HL-60 (cell line): ENCODE measurements around the gene TDRD9.

Experiments
- GABPA ChIP-seq: IDR thresholded peaks from 2 replicates; pipeline ENCODE4 v1.6.1; 2012; ENCODE audit warnings: low read depth
- POLR2AphosphoS5 ChIP-seq: IDR thresholded peaks from 2 replicates; pipeline ENCODE4 v1.6.1; 2012; ENCODE audit warnings: low read depth
- TF ChIP-seq, protein P1 (sequence below): IDR thresholded peaks from one replicate; pipeline ENCODE4 v1.5.1; 2011; ENCODE audit warnings: low read length, control low read depth, inconsistent platforms; ENCODE audit not compliant: insufficient read depth

DNA sequence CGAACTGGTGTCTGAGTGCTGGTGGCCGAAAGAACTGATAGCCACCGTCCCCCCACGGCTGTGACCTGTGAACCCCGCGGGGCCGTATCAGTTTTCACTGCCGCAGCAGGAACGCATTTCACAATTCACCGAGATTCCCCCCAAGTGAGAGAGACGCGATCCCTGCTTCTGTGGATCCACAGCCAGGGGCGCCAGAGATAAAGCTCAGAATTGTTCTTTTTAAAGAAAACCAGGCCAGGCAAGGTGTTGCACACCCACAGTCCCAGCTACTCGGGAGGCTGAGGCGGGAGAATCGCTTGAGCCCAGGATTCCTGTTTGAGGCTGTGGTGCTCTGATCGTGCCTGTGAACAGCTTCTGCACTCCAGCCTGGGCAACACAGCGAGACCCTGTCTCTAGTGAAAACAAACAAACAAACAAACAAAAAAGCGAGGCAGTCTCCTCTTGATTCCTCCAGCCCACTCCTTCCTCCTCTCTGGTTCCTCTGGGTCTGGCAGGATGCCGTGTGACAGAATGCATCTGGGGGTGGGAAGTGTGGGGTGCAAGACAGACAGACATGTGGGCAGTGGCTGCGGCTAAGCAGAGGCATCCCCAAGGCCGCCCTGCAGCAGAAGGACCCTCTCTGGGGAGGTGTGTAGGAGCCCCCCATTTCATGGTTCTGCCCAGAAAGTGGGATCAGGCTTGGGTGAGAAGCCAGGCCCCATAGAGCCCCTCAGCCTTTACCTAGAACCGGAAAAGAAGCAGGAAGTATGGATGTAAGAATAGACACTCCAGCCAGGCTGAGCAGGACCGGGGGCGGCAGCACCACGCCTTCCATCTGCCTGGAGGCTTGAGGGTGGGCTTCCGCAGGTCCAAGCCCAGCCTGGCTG, 41.7 kb upstream of the TDRD9 start:
- TF ChIP-seq, protein P1, sequence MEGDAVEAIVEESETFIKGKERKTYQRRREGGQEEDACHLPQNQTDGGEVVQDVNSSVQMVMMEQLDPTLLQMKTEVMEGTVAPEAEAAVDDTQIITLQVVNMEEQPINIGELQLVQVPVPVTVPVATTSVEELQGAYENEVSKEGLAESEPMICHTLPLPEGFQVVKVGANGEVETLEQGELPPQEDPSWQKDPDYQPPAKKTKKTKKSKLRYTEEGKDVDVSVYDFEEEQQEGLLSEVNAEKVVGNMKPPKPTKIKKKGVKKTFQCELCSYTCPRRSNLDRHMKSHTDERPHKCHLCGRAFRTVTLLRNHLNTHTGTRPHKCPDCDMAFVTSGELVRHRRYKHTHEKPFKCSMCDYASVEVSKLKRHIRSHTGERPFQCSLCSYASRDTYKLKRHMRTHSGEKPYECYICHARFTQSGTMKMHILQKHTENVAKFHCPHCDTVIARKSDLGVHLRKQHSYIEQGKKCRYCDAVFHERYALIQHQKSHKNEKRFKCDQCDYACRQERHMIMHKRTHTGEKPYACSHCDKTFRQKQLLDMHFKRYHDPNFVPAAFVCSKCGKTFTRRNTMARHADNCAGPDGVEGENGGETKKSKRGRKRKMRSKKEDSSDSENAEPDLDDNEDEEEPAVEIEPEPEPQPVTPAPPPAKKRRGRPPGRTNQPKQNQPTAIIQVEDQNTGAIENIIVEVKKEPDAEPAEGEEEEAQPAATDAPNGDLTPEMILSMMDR: no peak
- no peak for TF ChIP-seq GABPA
- TF ChIP-seq POLR2AphosphoS5: no peak
